ENCODE measurements around the gene RBP3. TPM values are rescaled to one million over a fixed set of nuclear protein-coding genes. Genes with fewer than 3 reads are reported as not detected.

RBP3 gene
- total RNA-seq, 1 experiment from 2014 or later: not detected

DNA sequence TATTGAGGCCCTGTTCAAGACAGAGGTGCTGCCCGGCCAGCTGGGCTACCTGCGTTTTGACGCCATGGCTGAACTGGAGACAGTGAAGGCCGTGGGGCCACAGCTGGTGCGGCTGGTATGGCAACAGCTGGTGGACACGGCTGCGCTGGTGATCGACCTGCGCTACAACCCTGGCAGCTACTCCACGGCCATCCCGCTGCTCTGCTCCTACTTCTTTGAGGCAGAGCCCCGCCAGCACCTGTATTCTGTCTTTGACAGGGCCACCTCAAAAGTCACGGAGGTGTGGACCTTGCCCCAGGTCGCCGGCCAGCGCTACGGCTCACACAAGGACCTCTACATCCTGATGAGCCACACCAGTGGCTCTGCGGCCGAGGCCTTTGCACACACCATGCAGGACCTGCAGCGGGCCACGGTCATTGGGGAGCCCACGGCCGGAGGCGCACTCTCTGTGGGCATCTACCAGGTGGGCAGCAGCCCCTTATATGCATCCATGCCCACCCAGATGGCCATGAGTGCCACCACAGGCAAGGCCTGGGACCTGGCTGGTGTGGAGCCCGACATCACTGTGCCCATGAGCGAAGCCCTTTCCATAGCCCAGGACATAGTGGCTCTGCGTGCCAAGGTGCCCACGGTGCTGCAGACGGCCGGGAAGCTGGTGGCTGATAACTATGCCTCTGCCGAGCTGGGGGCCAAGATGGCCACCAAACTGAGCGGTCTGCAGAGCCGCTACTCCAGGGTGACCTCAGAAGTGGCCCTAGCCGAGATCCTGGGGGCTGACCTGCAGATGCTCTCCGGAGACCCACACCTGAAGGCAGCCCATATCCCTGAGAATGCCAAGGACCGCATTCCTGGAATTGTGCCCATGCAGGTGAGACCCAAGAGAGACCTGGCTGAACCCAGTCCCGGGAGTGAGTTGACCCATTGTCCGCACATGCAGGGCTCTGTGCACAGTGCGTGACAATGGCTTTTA is 2.8 kb downstream of the RBP3 start:
- in situ Hi-C loops (cut with HindIII; ENCODE audit: low pct_unique_long_range_greater_than_20kb, low sequenced_read_pairs): no loop called here
- DNase-seq (ENCODE audit: low read depth): no peak

GRCh38 chr10:47351899-47352815 is 4.0 kb downstream of the RBP3 start:
- in situ Hi-C loops (cut with HindIII; ENCODE audit: low pct_unique_long_range_greater_than_20kb, low sequenced_read_pairs): no loop called here

DNA sequence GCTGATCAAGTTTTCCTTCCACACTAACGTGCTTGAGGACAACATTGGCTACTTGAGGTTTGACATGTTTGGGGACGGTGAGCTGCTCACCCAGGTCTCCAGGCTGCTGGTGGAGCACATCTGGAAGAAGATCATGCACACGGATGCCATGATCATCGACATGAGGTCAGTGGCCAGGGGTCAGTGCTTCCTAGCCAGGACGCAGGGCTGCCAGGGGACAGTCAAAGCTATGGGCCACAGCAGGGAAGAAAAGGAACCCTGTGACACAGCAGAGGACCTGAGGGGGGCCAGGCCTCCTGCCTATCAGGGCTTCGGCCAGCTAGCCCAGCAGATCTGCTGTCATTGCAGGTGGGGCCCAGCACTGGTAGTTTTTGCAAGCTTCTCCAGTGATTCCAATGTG is 5.2 kb downstream of the RBP3 start:
- in situ Hi-C loops (cut with HindIII; ENCODE audit: low pct_unique_long_range_greater_than_20kb, low sequenced_read_pairs): no loop called here
- no peak for DNase-seq (ENCODE audit: low read depth)

More at GRCh38 chr10:47351899-47352815, 4.0 kb downstream of the RBP3 start:
- DNase-seq (ENCODE audit: low read depth): no peak

- in situ Hi-C loops (cut with HindIII; ENCODE audit: low pct_unique_long_range_greater_than_20kb, low sequenced_read_pairs): no loop called here
These were observed 6.0 kb downstream of the RBP3 start for GRCh38 chr10:47354165-47354564.

DNA sequence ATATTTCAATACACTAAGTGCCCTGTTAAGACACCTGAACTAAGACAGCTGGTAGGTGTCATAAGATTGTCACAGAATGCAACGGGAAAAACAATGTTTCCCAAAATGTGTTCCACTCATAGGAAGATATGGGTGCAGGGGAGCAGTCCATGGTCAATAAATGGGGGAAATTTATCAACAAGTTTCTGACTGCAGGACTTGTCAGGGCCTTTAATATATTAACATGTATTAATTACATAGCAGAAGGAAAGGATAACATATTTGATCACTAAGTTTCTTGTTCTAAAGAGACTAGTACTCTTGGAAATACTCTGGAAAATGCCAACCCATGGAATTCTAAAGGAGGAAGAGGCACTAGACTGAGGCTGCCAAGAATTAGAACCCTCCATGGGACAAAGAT is 6.7 kb downstream of the RBP3 start:
- in situ Hi-C loops (cut with HindIII; ENCODE audit: low pct_unique_long_range_greater_than_20kb, low sequenced_read_pairs): no loop called here
- no peak for DNase-seq (ENCODE audit: low read depth)

More at GRCh38 chr10:47354165-47354564, 6.0 kb downstream of the RBP3 start:
- no peak for DNase-seq (ENCODE audit: low read depth)

DNA sequence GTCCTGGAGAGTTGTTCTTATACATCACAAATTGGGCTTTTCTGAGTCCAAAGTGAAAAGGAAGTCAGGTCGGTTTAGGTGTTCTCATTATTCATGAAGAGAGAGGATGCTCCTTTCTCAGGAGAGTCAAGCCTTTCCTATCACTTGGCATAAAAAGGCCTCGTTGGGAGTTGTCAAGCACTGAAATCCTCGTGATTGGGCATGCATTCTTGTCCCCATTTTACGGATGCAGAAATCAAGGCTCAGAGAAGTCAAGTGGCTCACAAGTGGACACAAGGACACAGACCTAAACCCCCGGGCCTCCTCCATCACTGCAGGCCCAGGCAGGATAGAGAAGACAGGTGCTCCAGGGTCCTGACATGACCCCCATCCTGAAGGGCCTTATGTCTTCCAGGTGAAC is 8.5 kb downstream of the RBP3 start:
- DNase-seq (ENCODE audit: low read depth): no peak
- in situ Hi-C loops (cut with HindIII; ENCODE audit: low pct_unique_long_range_greater_than_20kb, low sequenced_read_pairs): no loop called here

DNA sequence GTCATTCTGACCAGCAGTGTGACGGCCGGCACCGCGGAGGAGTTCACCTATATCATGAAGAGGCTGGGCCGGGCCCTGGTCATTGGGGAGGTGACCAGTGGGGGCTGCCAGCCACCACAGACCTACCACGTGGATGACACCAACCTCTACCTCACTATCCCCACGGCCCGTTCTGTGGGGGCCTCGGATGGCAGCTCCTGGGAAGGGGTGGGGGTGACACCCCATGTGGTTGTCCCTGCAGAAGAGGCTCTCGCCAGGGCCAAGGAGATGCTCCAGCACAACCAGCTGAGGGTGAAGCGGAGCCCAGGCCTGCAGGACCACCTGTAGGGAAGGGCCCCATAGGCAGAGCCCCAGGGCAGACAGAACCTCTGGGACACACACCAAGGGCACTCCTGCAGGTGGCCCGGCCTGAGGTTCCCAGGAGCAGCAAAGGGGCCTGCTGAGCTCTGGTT is 9.0 kb downstream of the RBP3 start:
- DNase-seq (ENCODE audit: low read depth): no peak
- in situ Hi-C loops (cut with HindIII; ENCODE audit: low pct_unique_long_range_greater_than_20kb, low sequenced_read_pairs): no loop called here

DNA sequence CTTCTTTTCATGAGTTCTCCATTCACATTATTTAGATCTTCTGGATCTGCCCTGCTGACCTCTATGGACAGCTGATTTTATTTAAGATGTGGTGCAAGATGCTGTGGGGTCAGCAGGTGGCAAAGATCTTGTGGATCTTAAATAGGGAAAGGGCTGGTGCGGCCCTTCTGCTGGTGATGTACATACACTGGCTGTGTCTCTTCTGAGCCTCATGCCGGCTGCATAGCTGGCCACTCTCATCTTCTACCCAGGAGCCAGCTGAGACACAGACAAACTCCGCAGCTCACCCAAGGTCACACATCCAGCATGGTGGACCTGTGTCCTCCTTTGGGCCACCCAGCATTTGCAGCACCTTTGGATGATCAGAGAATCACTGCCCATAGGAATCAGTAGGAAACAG is 9.7 kb downstream of the RBP3 start:
- in situ Hi-C loops (cut with HindIII; ENCODE audit: low pct_unique_long_range_greater_than_20kb, low sequenced_read_pairs): no loop called here
- no peak for DNase-seq (ENCODE audit: low read depth)

DNA sequence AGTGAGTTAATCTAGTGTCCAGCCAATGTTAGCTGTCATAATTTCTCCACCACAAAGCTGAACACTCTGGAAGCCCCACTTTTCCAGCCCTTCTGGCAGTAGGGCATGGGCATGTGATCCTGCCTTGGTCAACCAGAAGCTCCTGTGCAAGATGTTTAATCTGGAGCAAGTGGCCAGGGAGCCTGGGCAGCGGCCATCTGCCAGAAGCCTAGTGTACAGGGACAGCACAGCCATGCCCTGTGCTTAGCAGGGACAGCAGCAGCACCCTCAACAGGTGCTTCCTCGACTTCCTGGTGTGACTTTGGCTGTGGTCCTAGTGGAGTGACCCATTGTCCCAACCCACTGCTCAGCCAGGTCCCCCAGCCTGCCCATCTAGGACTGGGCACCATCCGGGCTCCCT is 10.3 kb downstream of the RBP3 start:
- in situ Hi-C loops (cut with HindIII; ENCODE audit: low pct_unique_long_range_greater_than_20kb, low sequenced_read_pairs): no loop called here
- no peak for DNase-seq (ENCODE audit: low read depth)

- DNase-seq (ENCODE audit: low read depth): no peak
- in situ Hi-C loops (cut with HindIII; ENCODE audit: low pct_unique_long_range_greater_than_20kb, low sequenced_read_pairs): no loop called here
These were observed 10.9 kb downstream of the RBP3 start for GRCh38 chr10:47359101-47359500.

DNA sequence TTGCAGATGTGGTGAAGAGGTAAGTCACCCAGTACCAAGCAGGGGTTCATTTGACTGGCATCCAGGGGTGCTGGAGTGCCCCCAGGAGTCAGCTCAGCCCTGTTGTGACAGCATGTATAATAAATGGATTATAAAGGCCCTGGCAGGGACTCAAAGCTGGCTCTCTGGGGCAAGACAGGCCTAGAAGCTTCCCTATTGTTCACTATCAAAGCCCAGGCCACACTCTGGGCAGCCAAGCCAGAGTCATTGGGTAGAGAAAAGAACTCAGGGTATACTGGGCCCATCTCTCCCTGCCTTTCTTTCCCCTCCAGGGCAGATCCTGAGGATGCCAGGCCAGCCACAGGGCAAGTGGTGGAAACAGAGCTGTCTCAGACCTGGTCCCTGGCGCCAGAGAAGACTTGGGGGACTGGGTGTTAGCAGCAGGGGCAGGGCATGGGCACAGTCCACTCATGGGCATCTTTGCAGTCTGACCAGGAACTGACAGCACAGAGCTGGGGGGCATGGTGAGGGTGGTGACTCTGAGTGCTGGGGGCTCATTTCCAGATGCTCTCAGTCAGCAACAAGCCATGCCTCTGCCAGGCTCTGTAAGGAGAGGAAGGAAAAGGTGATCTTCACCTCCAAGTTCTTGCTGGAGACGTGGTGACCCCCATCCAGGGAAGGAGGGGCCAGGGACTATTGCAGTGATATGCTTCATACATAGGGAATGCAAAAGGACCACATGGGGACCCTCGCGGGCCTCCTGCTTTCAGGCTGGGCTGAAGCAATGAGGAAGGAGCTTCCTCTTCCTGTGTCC is 11.7 kb downstream of the RBP3 start:
- in situ Hi-C loops (cut with HindIII; ENCODE audit: low pct_unique_long_range_greater_than_20kb, low sequenced_read_pairs): no loop called here
- no peak for DNase-seq (ENCODE audit: low read depth)

DNA sequence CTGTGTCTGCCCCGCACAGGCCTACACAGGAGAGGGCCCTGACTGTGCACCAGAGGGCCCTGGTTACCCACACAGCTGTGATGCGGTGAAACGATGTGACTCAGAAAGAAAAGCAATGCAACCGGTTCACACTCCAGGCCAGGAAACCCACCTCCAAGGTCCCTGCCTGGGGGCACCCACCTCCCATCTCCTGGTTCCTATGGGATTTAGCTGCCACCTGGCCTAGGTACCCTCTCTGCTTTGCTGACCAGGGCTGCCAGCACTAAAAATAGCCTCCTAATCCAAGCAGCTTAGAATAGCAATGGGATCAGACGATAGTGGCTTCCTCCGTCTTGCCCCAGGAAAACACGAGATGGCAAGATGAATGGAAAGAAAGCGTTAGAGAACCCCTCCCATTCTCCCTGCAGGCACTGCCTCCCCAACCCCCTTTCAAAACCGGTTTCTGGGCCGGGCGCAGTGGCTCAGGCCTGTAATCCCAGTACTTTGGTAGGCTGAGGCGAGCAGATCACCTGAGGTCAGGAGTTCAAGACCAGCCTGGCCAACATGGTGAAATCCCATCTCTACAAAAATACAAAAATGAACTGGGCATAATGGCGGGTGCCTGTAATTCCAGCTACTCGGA is 12.4 kb downstream of the RBP3 start:
- in situ Hi-C loops (cut with HindIII; ENCODE audit: low pct_unique_long_range_greater_than_20kb, low sequenced_read_pairs): no loop called here
- no peak for DNase-seq (ENCODE audit: low read depth)

DNA sequence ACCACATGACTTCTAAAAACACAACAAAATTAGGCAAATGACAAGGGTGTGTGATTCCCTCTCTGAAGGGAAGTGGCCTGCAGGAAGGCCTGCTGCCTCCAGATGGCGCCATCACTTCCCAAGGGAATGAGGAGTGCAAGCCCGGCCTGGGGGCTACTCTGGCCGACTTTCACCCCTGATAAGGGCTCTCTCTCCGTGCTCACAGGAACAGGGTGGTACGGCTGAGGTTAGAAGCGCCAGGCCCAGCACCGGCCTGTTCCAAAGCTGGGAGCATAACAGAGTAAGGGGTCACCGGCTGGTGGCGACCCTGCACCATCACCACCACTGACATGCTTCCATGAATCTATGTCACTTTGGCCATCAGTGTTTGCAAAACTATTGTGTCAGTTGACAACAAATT is 13.1 kb downstream of the RBP3 start:
- in situ Hi-C loops (cut with HindIII; ENCODE audit: low pct_unique_long_range_greater_than_20kb, low sequenced_read_pairs): no loop called here
- peak; percentile 24 for DNase-seq (ENCODE audit: low read depth)

GRCh38 chr10:47362199-47362598 is 14.0 kb downstream of the RBP3 start:
- no peak for DNase-seq (ENCODE audit: low read depth)

DNA sequence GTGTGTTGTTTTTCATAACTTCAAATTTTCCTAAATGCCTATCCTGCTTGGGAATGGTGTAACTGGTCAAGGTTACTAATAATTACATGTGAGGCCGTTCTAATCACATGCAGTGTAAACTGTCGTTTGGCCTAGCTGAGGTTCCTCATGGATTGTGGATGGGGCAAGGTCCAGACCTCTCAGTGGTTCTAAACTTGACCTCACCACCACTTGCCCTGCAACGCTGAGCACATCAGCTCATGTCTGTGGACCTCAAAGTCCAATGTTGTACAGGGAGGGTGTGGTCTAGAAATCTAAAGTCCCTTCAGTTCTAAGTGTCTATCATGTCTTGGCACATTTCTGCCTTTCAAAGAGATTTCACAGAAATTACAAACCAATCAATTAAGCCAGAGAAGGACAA is 15.6 kb downstream of the RBP3 start:
- in situ Hi-C loops (cut with HindIII; ENCODE audit: low pct_unique_long_range_greater_than_20kb, low sequenced_read_pairs): no loop called here
- DNase-seq (ENCODE audit: low read depth): no peak

More at GRCh38 chr10:47362199-47362598, 14.0 kb downstream of the RBP3 start:
- in situ Hi-C loops (cut with HindIII; ENCODE audit: low pct_unique_long_range_greater_than_20kb, low sequenced_read_pairs): no loop called here

GRCh38 chr10:47364366-47364765 is 16.2 kb downstream of the RBP3 start:
- DNase-seq (ENCODE audit: low read depth): no peak
- in situ Hi-C loops (cut with HindIII; ENCODE audit: low pct_unique_long_range_greater_than_20kb, low sequenced_read_pairs): no loop called here

- in situ Hi-C loops (cut with HindIII; ENCODE audit: low pct_unique_long_range_greater_than_20kb, low sequenced_read_pairs): no loop called here
- DNase-seq (ENCODE audit: low read depth): no peak
These were observed 16.7 kb downstream of the RBP3 start for GRCh38 chr10:47364911-47365310.
